GM12801 (cell line): ENCODE results near the gene IZUMO2.

ENCODE experiments used
- CTCF ChIP-seq: IDR thresholded peaks from one replicate; pipeline ENCODE4 v1.5.1; 2011; ENCODE audit warnings: control low read depth; ENCODE audit not compliant: insufficient read length; ENCODE audit errors: extremely low read depth

IZUMO2 gene

GRCh38 chr19:50184196-50184595 lies 21.1 kb upstream of the IZUMO2 start:
- TF ChIP-seq CTCF = no peak

GRCh38 chr19:50181121-50181520 lies 18.0 kb upstream of the IZUMO2 start:
- TF ChIP-seq CTCF = no peak

GRCh38 chr19:50178859-50179537 lies 15.9 kb upstream of the IZUMO2 start:
- TF ChIP-seq CTCF = no peak

GRCh38 chr19:50178320-50178719 lies 15.2 kb upstream of the IZUMO2 start:
- no peak for TF ChIP-seq CTCF

- no peak for TF ChIP-seq CTCF
Measured at GRCh38 chr19:50176775-50177174, 13.7 kb upstream of the IZUMO2 start.

GRCh38 chr19:50175924-50176323 lies 12.8 kb upstream of the IZUMO2 start:
- no peak for TF ChIP-seq CTCF

- TF ChIP-seq CTCF = no peak
Measured at GRCh38 chr19:50174100-50174793, 11.2 kb upstream of the IZUMO2 start.
